SK-N-SH (cell line): ENCODE data around the gene ANK2. TPM values are rescaled to one million over a fixed set of nuclear protein-coding genes. Genes with fewer than 3 reads are reported as not detected.
A peak's percentile ranks its signal among the peaks of the same experiment; 100 is the strongest.

ENCODE experiments used
- CTCF ChIA-PET: fragments of 300-600, 350-600 bp; formaldehyde crosslinking; extraction: SDS; loops from one replicate; lab custom pipeline; 2021; lab: Yijun Ruan, JAX
- POLR2A ChIA-PET: fragments of 350-600 bp; sonication (Branson Sonifier 250); formaldehyde crosslinking; extraction: SDS; loops from one replicate; lab custom pipeline; 2020; ENCODE audit warnings: antibody characterized with exemption, inconsistent platforms; lab: Yijun Ruan, JAX
- DNase-seq: peaks from one replicate; pipeline ENCODE4 v3.0.0; 2012
- H2AFZ ChIP-seq: fragments of 200-600 bp; sonication (generic); 2 replicates; pipeline ENCODE4 v1.8.1; 2016; ENCODE audit warnings: antibody characterized with exemption, mild to moderate bottlenecking, low read depth
- H3F3A ChIP-seq: fragments of 200-600 bp; sonication (generic); replicated peaks from 2 replicates; pipeline ENCODE3; 2016; ENCODE audit warnings: antibody characterized with exemption, mild to moderate bottlenecking; ENCODE audit not compliant: insufficient read depth
- H3K27ac ChIP-seq, 2 experiments: fragments of 200-500 bp in 1 of 2; fragments of 200-600 bp in 1 of 2; sonication (Bioruptor generic) in 1 of 2; sonication (generic), shearing (Covaris generic) in 1 of 2; 2 replicates each; pipeline versions ENCODE4 v1.5.1 to v1.6.1; 2014 to 2016; ENCODE audit warnings: low read depth in 2 of 2, inconsistent platforms in 1 of 2, low read length in 1 of 2, mild to moderate bottlenecking in 1 of 2, mixed read lengths in 1 of 2
- H3K27me3 ChIP-seq: fragments of 200-600 bp; sonication (generic), shearing (Covaris generic); 2 replicates; pipeline ENCODE4 v1.6.1; 2016; ENCODE audit warnings: mixed run types; ENCODE audit not compliant: insufficient read depth
- H3K36me3 ChIP-seq, 2 experiments: fragments of 200-500 bp in 1 of 2; fragments of 200-600 bp in 1 of 2; sonication (Bioruptor generic) in 1 of 2; sonication (generic) in 1 of 2; replicated peaks in 1 of 2; 2 replicates each; pipeline versions ENCODE3 to v1.5.1; 2014 to 2016; ENCODE audit warnings: low read length in 1 of 2, mild to moderate bottlenecking in 1 of 2; ENCODE audit not compliant: insufficient read depth in 2 of 2, control insufficient read depth in 1 of 2
- H3K4me1 ChIP-seq, 2 experiments: fragments of 200-500 bp in 1 of 2; fragments of 200-600 bp in 1 of 2; sonication (Bioruptor generic) in 1 of 2; sonication (generic), shearing (Covaris generic) in 1 of 2; 2 replicates each; pipeline versions ENCODE4 v1.5.1 to v1.6.1; 2014 to 2016; ENCODE audit warnings: low read depth in 1 of 2, low read length in 1 of 2, mixed run types in 1 of 2; ENCODE audit not compliant: insufficient read depth in 2 of 2, control insufficient read depth in 1 of 2
- H3K4me2 ChIP-seq: fragments of 200-600 bp; sonication (generic), shearing (Covaris generic); 2 replicates; pipeline ENCODE4 v1.6.1; 2017; ENCODE audit warnings: mixed run types
- H3K4me3 ChIP-seq, 2 experiments: fragments of 200-500 bp in 1 of 2; fragments of 200-600 bp in 1 of 2; sonication (Bioruptor generic) in 1 of 2; sonication (generic), shearing (Covaris generic) in 1 of 2; 2 replicates each; pipeline versions ENCODE4 v1.5.1 to v1.8.1; 2014 to 2016; ENCODE audit warnings: low read depth in 2 of 2, inconsistent platforms in 1 of 2, low read length in 1 of 2, mild to moderate bottlenecking in 1 of 2, mixed read lengths in 1 of 2, moderate library complexity in 1 of 2
- H3K79me2 ChIP-seq: fragments of 200-600 bp; sonication (generic); 2 replicates; pipeline ENCODE4 v1.8.1; 2017; ENCODE audit warnings: mild to moderate bottlenecking; ENCODE audit not compliant: insufficient read depth
- H3K9ac ChIP-seq: fragments of 200-600 bp; sonication (generic); 2 replicates; pipeline ENCODE4 v1.6.1; 2017; ENCODE audit warnings: mixed run types
- H3K9me2 ChIP-seq: fragments of 200-600 bp; sonication (generic); 2 replicates; pipeline ENCODE4 v1.6.1; 2017; ENCODE audit warnings: mixed run types
- H3K9me3 ChIP-seq: fragments of 200-600 bp; sonication (generic); 2 replicates; pipeline ENCODE4 v1.6.1; 2017; ENCODE audit warnings: mixed run types, mild to moderate bottlenecking, moderate library complexity
- H4K20me1 ChIP-seq: fragments of 200-600 bp; sonication (generic); 2 replicates; pipeline ENCODE4 v1.6.1; 2017; ENCODE audit warnings: mild to moderate bottlenecking, mixed run types; ENCODE audit not compliant: insufficient read depth
- CTCF ChIP-seq: fragments of 200-600 bp; sonication (generic); IDR thresholded peaks from 2 replicates; pipeline ENCODE4 v1.6.1; 2017; ENCODE audit warnings: antibody characterized with exemption, mild to moderate bottlenecking, moderate library complexity
- EP300 ChIP-seq, 2 experiments: IDR thresholded peaks; 2 replicates each; pipeline versions ENCODE4 v1.4.0 to v1.6.1; 2012; ENCODE audit warnings: borderline replicate concordance in 1 of 2, low read depth in 1 of 2, low read length in 1 of 2
- FOXJ3 ChIP-seq: sonication (generic); formaldehyde crosslinking; IDR thresholded peaks from 2 replicates; pipeline ENCODE4 v1.5.1; 2020; ENCODE audit warnings: mild to moderate bottlenecking, missing genetic modification reagents
- FOXM1 ChIP-seq: IDR thresholded peaks from 2 replicates; pipeline ENCODE4 v1.4.0; 2012; ENCODE audit warnings: low read depth, mild to moderate bottlenecking
- GABPA ChIP-seq: IDR thresholded peaks from 2 replicates; pipeline ENCODE4 v1.4.0; 2012; ENCODE audit warnings: low read depth, mild to moderate bottlenecking
- JUND ChIP-seq: IDR thresholded peaks from 2 replicates; pipeline ENCODE4 v1.4.0; 2012
- NRF1 ChIP-seq: IDR thresholded peaks from 2 replicates; pipeline ENCODE4 v1.6.1; 2012; ENCODE audit warnings: low read depth, mild to moderate bottlenecking, low read length
- POLR2AphosphoS5 ChIP-seq: IDR thresholded peaks from 2 replicates; pipeline ENCODE4 v1.6.1; 2012; ENCODE audit warnings: low read depth, low read length
- RAD21 ChIP-seq: IDR thresholded peaks from 2 replicates; pipeline ENCODE4 v1.6.1; 2012; ENCODE audit warnings: mild to moderate bottlenecking, low read length
- RXRA ChIP-seq: IDR thresholded peaks from 2 replicates; pipeline ENCODE4 v1.4.0; 2012; ENCODE audit warnings: low read depth, mild to moderate bottlenecking, borderline replicate concordance
- SIN3A ChIP-seq: IDR thresholded peaks from 2 replicates; pipeline ENCODE4 v1.6.1; 2012; ENCODE audit warnings: low read depth, mild to moderate bottlenecking, low read length, moderate library complexity, borderline replicate concordance
- SMC3 ChIP-seq: IDR thresholded peaks from 2 replicates; pipeline ENCODE4 v1.6.1; 2012; ENCODE audit warnings: low read depth, low read length, improper control_type of control experiment
- TAF1 ChIP-seq: IDR thresholded peaks from 2 replicates; pipeline ENCODE4 v1.6.1; 2012; ENCODE audit warnings: low read depth, mild to moderate bottlenecking, low read length, moderate library complexity, borderline replicate concordance
- TCF12 ChIP-seq: IDR thresholded peaks from 2 replicates; pipeline ENCODE4 v1.4.0; 2012
- YY1 ChIP-seq: IDR thresholded peaks from 2 replicates; pipeline ENCODE4 v1.4.0; 2012; ENCODE audit warnings: low read depth, mild to moderate bottlenecking
- ZBTB33 ChIP-seq: IDR thresholded peaks from 2 replicates; pipeline ENCODE4 v1.4.0; 2012; ENCODE audit warnings: low read depth, borderline replicate concordance
- WGBS: methylation state at CpG from one replicate; pipeline ENCODE4 v1.1.6; 2017; ENCODE audit warnings: low lambda C conversion rate; 5-methylcytosine and 5-hydroxymethylcytosine counted together
- polyA plus RNA-seq, 3 experiments: library from polyadenylated mRNA; depleted of rRNA; stranded (reverse); fragments of >200 nt; gene quantifications; 2 replicates each; pipeline ENCODE4 v1.2.3, GENCODE V29; 2012

Gene ANK2
- polyA plus RNA-seq, 1 of the 3 experiments (the other 2 are of a cell fraction): 0.69 TPM

DNA sequence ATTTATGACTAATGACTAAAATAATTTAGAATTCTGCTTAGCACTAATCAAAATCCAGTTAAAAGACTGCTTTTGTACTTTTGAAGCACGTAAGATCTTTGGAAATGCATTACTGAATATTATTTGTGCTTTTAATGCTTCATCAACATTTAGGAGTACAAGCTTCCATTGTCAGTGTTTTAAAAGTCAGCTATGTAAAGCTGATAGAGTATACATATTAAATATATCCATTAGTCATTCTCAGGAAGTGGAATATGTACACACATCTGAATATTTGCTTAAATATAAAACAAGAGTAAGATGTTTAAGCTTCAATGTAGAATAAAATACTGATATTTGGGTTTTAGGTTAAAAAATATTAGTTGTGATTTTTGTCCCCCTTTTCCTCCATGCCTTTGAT lies 54.1 kb downstream of the ANK2 start:
- H3F3A ChIP-seq: no peaks in the 10 kb centered on the region
- ChIA-PET CTCF (interaction anchor here (1.2 to 2.2 kb wide), 2 partner anchors 9 to 30 kb away, joined by 3 to 9 read pairs; no protein-coding TSS in a partner anchor), POLR2A (no interaction called here)

DNA sequence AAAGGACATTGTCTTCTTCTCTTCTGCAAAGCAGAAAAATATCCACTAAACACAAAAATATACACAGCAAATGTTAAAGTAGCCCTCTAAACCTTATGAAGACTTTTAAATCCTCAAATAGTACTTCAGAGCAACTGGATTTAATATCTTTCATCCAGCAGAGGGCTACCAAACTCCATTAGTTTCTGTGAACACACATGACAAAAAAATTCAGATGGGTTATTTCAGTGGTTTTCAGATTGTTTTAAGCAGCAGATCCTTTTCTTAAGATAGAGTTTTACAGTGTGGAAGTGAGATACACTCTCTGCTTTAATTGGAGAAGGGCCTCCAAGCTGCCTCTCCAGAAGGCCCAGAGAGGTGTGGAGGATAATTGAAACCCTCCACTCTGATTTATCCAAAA lies 56.7 kb downstream of the ANK2 start:
- Histone ChIP-seq H2AFZ (no peak overlapping the region), H4K20me1 (no peaks in the 10 kb centered on the region), H3F3A (no peaks in the 10 kb centered on the region), H3K79me2 (no peaks in the 10 kb centered on the region), H3K4me1 (no peaks in the 10 kb centered on the region; a peak in 2 of 4 replicates), H3K27me3 (no peaks in the 10 kb centered on the region), H3K4me3 (no peak overlapping the region), H3K4me2 (no peak overlapping the region), H3K36me3 (no peaks in the 10 kb centered on the region), H3K9me2 (no peaks in the 10 kb centered on the region), H3K9me3 (no peaks in the 10 kb centered on the region), H3K27ac (no peak overlapping the region), H3K9ac (no peak overlapping the region)
- TF ChIP-seq POLR2AphosphoS5 (no peak), TCF12 (no peak), JUND (no peak), CTCF (peak; percentile 61), RAD21 (peak; percentile 72), SMC3 (peak; percentile 37; the same call in 1 of the 2 replicates)
- POLR2A ChIA-PET: no interaction called here
- DNase-seq: peak; percentile 6
- CTCF ChIA-PET: interaction anchor here (0.6 to 2.5 kb wide), 15 partner anchors 8 to 534 kb away, joined by 3 to 9 read pairs (median 4); no protein-coding TSS in a partner anchor

More for the DNA sequence above, 54.1 kb downstream of the ANK2 start:
- Histone ChIP-seq H3K4me2 (no peak overlapping the region), H3K9ac (no peak overlapping the region), H3K4me3 (no peak overlapping the region), H2AFZ (no peak overlapping the region), H3K27ac (no peak overlapping the region), H3K27me3 (no peaks in the 10 kb centered on the region), H3K36me3 (no peaks in the 10 kb centered on the region), H3K79me2 (no peaks in the 10 kb centered on the region), H3K9me3 (no peaks in the 10 kb centered on the region), H3K4me1 (no peaks in the 10 kb centered on the region; a peak in 1 of 4 replicates), H4K20me1 (no peaks in the 10 kb centered on the region), H3K9me2 (no peaks in the 10 kb centered on the region)
- TF ChIP-seq CTCF (no peak), EP300 (IDR thresholded peaks at IDR 0.05; ENCODE audit: borderline replicate concordance in 1 of 2, low read depth in 1 of 2, low read length in 1 of 2) (no peak), RXRA (no peak), TAF1 (no peak), YY1 (no peak), NRF1 (no peak), SIN3A (no peak), FOXJ3 (CRISPR knock-in tag) (no peak), GABPA (no peak), FOXM1 (no peak), ZBTB33 (no peak)
- DNase-seq: no peak
- 73% methylated on average over 1 of the region's 1 CpG for WGBS
